Measurements from ENCODE around the gene CARM1.

CARM1 gene

GRCh38 chr19:10921910-10922637, 50.7 kb downstream of the CARM1 start:
- 91% methylated on average over 30 of the region's 33 CpGs for WGBS

DNA sequence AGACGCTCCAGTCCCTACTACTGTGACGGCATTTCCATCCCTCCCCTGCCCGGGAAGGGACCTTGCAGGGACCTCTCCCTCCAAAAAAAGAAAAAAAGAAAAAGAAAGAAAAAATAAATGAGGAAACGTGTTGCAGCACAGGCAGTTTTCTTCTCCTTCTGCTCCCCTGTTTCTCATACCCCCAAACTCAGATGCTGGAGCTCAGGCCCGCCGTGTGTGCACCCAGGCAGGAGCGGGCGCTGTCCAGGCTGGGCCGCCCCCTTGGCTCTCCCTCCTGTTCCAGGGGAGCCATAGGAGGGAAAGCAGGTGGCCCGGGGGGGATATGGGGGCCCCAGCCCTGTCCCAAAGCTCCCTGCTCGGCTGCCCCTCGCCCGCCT, 51.3 kb downstream of the CARM1 start:
- Histone ChIP-seq H3K79me1 (replicated peaks; ENCODE audit: low read length, poor library complexity, severe bottlenecking) (peaks cover 31% of the 10 kb centered on the region), H2BK12ac (ENCODE audit: low read length in 2 of 2) (no peak overlapping the region), H3K27ac (ENCODE audit: low read length, poor library complexity, severe bottlenecking) (no peak overlapping the region), H3K4me1 (ENCODE audit: control insufficient read depth, insufficient read depth, low read depth, low read length) (peaks cover 9% of the 10 kb centered on the region), H3K9me3 (ENCODE audit: control insufficient read depth, low read length) (no peaks in the 10 kb centered on the region), H2BK120ac (ENCODE audit: low read depth, low read length) (no peak overlapping the region), H3K4me3 (ENCODE audit: insufficient read depth in 1 of 2, low read depth in 1 of 2, low read length in 2 of 2) (no peak overlapping the region), H4K8ac (ENCODE audit: low read length) (no peak overlapping the region), H3K4me2 (ENCODE audit: low read length, poor library complexity, severe bottlenecking) (no peak overlapping the region), H4K91ac (ENCODE audit: low read length) (no peak overlapping the region), H2AK5ac (ENCODE audit: low read length, severe bottlenecking) (no peak overlapping the region), H3K36me3 (ENCODE audit: control insufficient read depth in 1 of 2, insufficient read depth in 2 of 2, low read depth in 1 of 2, low read length in 2 of 2) (peaks cover 72 to 84% of the 10 kb centered on the region in 2 experiments), H2AFZ (ENCODE audit: low read depth, low read length) (no peak overlapping the region), H3K9ac (ENCODE audit: low read length) (no peak overlapping the region), H3K27me3 (ENCODE audit: control insufficient read depth in 1 of 2, insufficient read depth in 1 of 2, low read length in 2 of 2) (no peaks in the 10 kb centered on the region), H3K23ac (ENCODE audit: low read length in 2 of 2) (no peak overlapping the region), H2BK15ac (ENCODE audit: low read depth, poor library complexity, severe bottlenecking) (no peak overlapping the region), H3K18ac (ENCODE audit: low read depth in 1 of 2, low read length in 2 of 2) (no peak overlapping the region), H2BK5ac (ENCODE audit: low read depth, low read length, poor library complexity, severe bottlenecking) (no peak overlapping the region), H3K4ac (ENCODE audit: low read depth in 1 of 2, low read length in 2 of 2) (no peak overlapping the region), H3K14ac (ENCODE audit: low read length in 2 of 2) (no peak overlapping the region)
- DNase-seq, result no peak
- WGBS, result 95% methylated on average over 5 of the region's 13 CpGs

More at GRCh38 chr19:10921910-10922637, 50.7 kb downstream of the CARM1 start:
- no peak overlapping the region for H3K14ac ChIP-seq (ENCODE audit: low read length in 2 of 2)
- H3K9ac ChIP-seq (ENCODE audit: low read length), result no peak overlapping the region
- no peak overlapping the region for H3K23ac ChIP-seq (ENCODE audit: low read length in 2 of 2)
- H4K8ac ChIP-seq (ENCODE audit: low read length), result no peak overlapping the region
- H3K27me3 ChIP-seq (ENCODE audit: control insufficient read depth in 1 of 2, insufficient read depth in 1 of 2, low read length in 2 of 2), result no peaks in the 10 kb centered on the region
- H2AK5ac ChIP-seq (ENCODE audit: low read length, severe bottlenecking), result no peak overlapping the region
- H3K4ac ChIP-seq (ENCODE audit: low read depth in 1 of 2, low read length in 2 of 2), result no peak overlapping the region
- no peak overlapping the region for H2BK12ac ChIP-seq (ENCODE audit: low read length in 2 of 2)
- H3K4me2 ChIP-seq (ENCODE audit: low read length, poor library complexity, severe bottlenecking), result no peak overlapping the region
- H3K36me3 ChIP-seq (ENCODE audit: control insufficient read depth in 1 of 2, insufficient read depth in 2 of 2, low read depth in 1 of 2, low read length in 2 of 2), result peaks cover 72 to 79% of the 10 kb centered on the region in 2 experiments
- DNase-seq, result no peak
- H4K91ac ChIP-seq (ENCODE audit: low read length), result no peak overlapping the region
- no peak overlapping the region for H2BK120ac ChIP-seq (ENCODE audit: low read depth, low read length)
- H2BK15ac ChIP-seq (ENCODE audit: low read depth, poor library complexity, severe bottlenecking), result no peak overlapping the region
- H3K18ac ChIP-seq (ENCODE audit: low read depth in 1 of 2, low read length in 2 of 2), result no peak overlapping the region
- H2BK5ac ChIP-seq (ENCODE audit: low read depth, low read length, poor library complexity, severe bottlenecking), result no peak overlapping the region
- no peak overlapping the region for H3K4me3 ChIP-seq (ENCODE audit: insufficient read depth in 1 of 2, low read depth in 1 of 2, low read length in 2 of 2)
- peaks cover 4% of the 10 kb centered on the region for H3K4me1 ChIP-seq (ENCODE audit: control insufficient read depth, insufficient read depth, low read depth, low read length)
- no peak overlapping the region for H3K27ac ChIP-seq (ENCODE audit: low read length, poor library complexity, severe bottlenecking)
- no peak overlapping the region for H2AFZ ChIP-seq (ENCODE audit: low read depth, low read length)
- H3K79me1 ChIP-seq (replicated peaks; ENCODE audit: low read length, poor library complexity, severe bottlenecking), result peaks cover 26% of the 10 kb centered on the region
- H3K9me3 ChIP-seq (ENCODE audit: control insufficient read depth, low read length), result no peaks in the 10 kb centered on the region

- H2BK120ac ChIP-seq (ENCODE audit: low read depth, low read length), result no peak overlapping the region
- no peak overlapping the region for H3K9ac ChIP-seq (ENCODE audit: low read length)
- H3K14ac ChIP-seq (ENCODE audit: low read length in 2 of 2), result no peak overlapping the region
- no peak overlapping the region for H3K4me3 ChIP-seq (ENCODE audit: insufficient read depth in 1 of 2, low read depth in 1 of 2, low read length in 2 of 2)
- H4K8ac ChIP-seq (ENCODE audit: low read length), result peak overlapping the region; percentile 27
- H3K4ac ChIP-seq (ENCODE audit: low read depth in 1 of 2, low read length in 2 of 2), result no peak overlapping the region
- H3K18ac ChIP-seq (ENCODE audit: low read depth in 1 of 2, low read length in 2 of 2), result no peak overlapping the region
- H2BK12ac ChIP-seq (ENCODE audit: low read length in 2 of 2), result peak overlapping the region in 1 of 2 experiments; percentile 22
- peaks cover 66 to 79% of the 10 kb centered on the region in 2 experiments for H3K36me3 ChIP-seq (ENCODE audit: control insufficient read depth in 1 of 2, insufficient read depth in 2 of 2, low read depth in 1 of 2, low read length in 2 of 2)
- H3K4me1 ChIP-seq (ENCODE audit: control insufficient read depth, insufficient read depth, low read depth, low read length), result peaks cover 13% of the 10 kb centered on the region
- no peak overlapping the region for H3K27ac ChIP-seq (ENCODE audit: low read length, poor library complexity, severe bottlenecking)
- H3K9me3 ChIP-seq (ENCODE audit: control insufficient read depth, low read length), result no peaks in the 10 kb centered on the region
- 97% methylated on average over 27 of the region's 29 CpGs for WGBS
- no peaks in the 10 kb centered on the region for H3K27me3 ChIP-seq (ENCODE audit: control insufficient read depth in 1 of 2, insufficient read depth in 1 of 2, low read length in 2 of 2)
- DNase-seq, result no peak
- H2BK15ac ChIP-seq (ENCODE audit: low read depth, poor library complexity, severe bottlenecking), result no peak overlapping the region
- H2AK5ac ChIP-seq (ENCODE audit: low read length, severe bottlenecking), result no peak overlapping the region
- H3K79me1 ChIP-seq (replicated peaks; ENCODE audit: low read length, poor library complexity, severe bottlenecking), result peaks cover 34% of the 10 kb centered on the region
- no peak overlapping the region for H3K23ac ChIP-seq (ENCODE audit: low read length in 2 of 2)
- H3K4me2 ChIP-seq (ENCODE audit: low read length, poor library complexity, severe bottlenecking), result no peak overlapping the region
- H2AFZ ChIP-seq (ENCODE audit: low read depth, low read length), result no peak overlapping the region
- H2BK5ac ChIP-seq (ENCODE audit: low read depth, low read length, poor library complexity, severe bottlenecking), result no peak overlapping the region
- H4K91ac ChIP-seq (ENCODE audit: low read length), result peak overlapping the region; percentile 21
Measured at GRCh38 chr19:10923260-10924112, 52.1 kb downstream of the CARM1 start.

GRCh38 chr19:10924597-10924996, 53.2 kb downstream of the CARM1 start:
- Histone ChIP-seq H4K8ac (ENCODE audit: low read length) (no peak overlapping the region), H2BK5ac (ENCODE audit: low read depth, low read length, poor library complexity, severe bottlenecking) (no peak overlapping the region), H3K14ac (ENCODE audit: low read length in 2 of 2) (no peak overlapping the region), H3K4me3 (ENCODE audit: insufficient read depth in 1 of 2, low read depth in 1 of 2, low read length in 2 of 2) (no peak overlapping the region), H2AFZ (ENCODE audit: low read depth, low read length) (no peak overlapping the region), H2BK12ac (ENCODE audit: low read length in 2 of 2) (no peak overlapping the region), H2AK5ac (ENCODE audit: low read length, severe bottlenecking) (no peak overlapping the region), H3K79me1 (replicated peaks; ENCODE audit: low read length, poor library complexity, severe bottlenecking) (peaks cover 38% of the 10 kb centered on the region), H2BK15ac (ENCODE audit: low read depth, poor library complexity, severe bottlenecking) (no peak overlapping the region), H2BK120ac (ENCODE audit: low read depth, low read length) (no peak overlapping the region), H3K27me3 (ENCODE audit: control insufficient read depth in 1 of 2, insufficient read depth in 1 of 2, low read length in 2 of 2) (no peaks in the 10 kb centered on the region), H3K36me3 (ENCODE audit: control insufficient read depth in 1 of 2, insufficient read depth in 2 of 2, low read depth in 1 of 2, low read length in 2 of 2) (peaks cover 55 to 78% of the 10 kb centered on the region in 2 experiments), H3K9me3 (ENCODE audit: control insufficient read depth, low read length) (no peaks in the 10 kb centered on the region), H3K4me1 (ENCODE audit: control insufficient read depth, insufficient read depth, low read depth, low read length) (peaks cover 18% of the 10 kb centered on the region), H3K4me2 (ENCODE audit: low read length, poor library complexity, severe bottlenecking) (no peak overlapping the region), H4K91ac (ENCODE audit: low read length) (no peak overlapping the region), H3K4ac (ENCODE audit: low read depth in 1 of 2, low read length in 2 of 2) (no peak overlapping the region), H3K9ac (ENCODE audit: low read length) (no peak overlapping the region), H3K23ac (ENCODE audit: low read length in 2 of 2) (no peak overlapping the region), H3K27ac (ENCODE audit: low read length, poor library complexity, severe bottlenecking) (no peak overlapping the region), H3K18ac (ENCODE audit: low read depth in 1 of 2, low read length in 2 of 2) (no peak overlapping the region)
- no peak for DNase-seq
- 90% methylated on average over 13 of the region's 13 CpGs for WGBS

All from mesenchymal stem cell (in vitro differentiated cells and primary cell).